HG02970 (cell line): ENCODE data around the gene SLC38A2.
"Not testable (repeated sequence)": the region's sequence is repeated elsewhere in the genome, so short reads cannot be mapped to it uniquely, and the experiment has no call there.

Experiments
- ATAC-seq: cut with Tn5 transposase; IDR thresholded peaks from one replicate; pipeline ENCODE4 v1.9.1; 2021; ENCODE audit warnings: mild to moderate bottlenecking, moderate library complexity, moderate number of reproducible peaks; ENCODE audit not compliant: unreplicated experiment, low FRiP score

The SLC38A2 gene

GRCh38 chr12:46372544-46373300 is at the start of gene SLC38A2:
Gene SLC38A2, minus strand, starts transcription at chr12:46372773. Its CDS starts 1,480 bp downstream, at chr12:46371293.
- ATAC-seq = peak; percentile 87

GRCh38 chr12:46419675-46420074 is 47.1 kb upstream of the SLC38A2 start:
- no peak for ATAC-seq

DNA sequence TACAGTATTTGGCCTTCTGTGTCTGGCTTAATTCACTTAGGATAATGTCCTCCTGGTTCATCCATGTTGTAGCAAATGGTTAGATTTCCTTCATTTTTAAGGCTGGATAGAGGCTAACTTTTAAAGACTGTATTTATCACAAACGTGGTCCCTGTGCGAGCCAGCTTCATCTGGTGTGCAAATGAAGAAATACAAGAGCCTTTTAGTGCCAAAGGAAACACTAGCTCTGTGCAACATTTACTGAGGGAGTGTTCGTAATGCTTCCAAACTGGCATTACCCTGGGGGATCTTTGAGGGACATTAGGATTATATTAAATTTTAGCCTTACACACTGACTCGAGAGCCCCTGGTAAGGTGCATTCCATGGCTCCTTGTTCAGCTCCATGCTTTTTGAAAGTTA is 43.0 kb upstream of the SLC38A2 start:
- no peak for ATAC-seq

DNA sequence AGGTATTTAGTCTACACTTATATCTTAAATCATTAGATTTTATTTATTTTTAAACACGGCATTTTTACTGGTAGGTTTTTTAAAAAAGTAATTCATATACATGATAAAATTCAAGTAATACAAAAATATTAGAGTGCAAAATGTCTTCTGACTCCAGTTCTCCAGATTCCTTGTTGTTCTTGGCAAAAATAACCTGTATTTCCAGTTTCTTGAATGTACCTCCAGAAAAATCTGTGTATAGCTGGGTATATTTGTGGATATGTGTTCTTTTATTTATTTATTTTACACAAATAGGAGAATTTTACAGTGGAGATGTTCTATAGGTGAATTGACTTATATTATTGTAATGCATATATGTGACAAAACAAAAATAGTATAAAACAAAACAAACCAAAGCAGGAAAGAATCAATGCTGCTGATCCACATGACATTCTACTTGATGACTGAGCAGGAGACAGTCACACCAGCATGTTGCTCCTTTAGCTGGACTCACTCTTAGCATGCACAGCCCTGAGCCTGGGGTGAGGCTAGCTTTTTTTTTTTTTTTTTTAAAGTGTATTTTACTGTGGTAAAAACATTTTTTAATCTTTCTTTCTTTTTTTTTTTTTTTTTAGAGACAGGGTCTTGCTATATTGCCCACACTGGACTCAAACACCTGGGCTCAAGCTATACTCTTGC is 42.2 kb upstream of the SLC38A2 start:
- ATAC-seq = no peak

DNA sequence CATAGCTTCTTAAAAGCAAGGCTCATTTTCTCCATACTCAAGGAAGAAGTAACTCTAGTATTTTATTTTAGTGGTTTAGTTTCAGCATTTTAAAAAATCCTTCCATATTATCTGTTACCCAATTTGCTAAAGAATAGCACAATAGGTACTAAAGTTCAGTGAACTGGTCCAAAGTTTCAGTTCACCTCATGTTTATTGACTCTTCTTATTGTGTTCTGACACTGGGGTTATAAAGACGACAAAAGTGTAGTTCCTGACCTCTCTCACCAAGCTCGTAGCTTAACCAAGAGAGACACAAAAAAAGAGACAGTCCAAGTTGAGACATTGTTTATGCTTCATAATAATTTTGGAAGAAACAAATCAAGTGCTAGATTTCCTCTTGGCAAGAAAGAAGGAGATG is 40.8 kb upstream of the SLC38A2 start:
- no peak for ATAC-seq

DNA sequence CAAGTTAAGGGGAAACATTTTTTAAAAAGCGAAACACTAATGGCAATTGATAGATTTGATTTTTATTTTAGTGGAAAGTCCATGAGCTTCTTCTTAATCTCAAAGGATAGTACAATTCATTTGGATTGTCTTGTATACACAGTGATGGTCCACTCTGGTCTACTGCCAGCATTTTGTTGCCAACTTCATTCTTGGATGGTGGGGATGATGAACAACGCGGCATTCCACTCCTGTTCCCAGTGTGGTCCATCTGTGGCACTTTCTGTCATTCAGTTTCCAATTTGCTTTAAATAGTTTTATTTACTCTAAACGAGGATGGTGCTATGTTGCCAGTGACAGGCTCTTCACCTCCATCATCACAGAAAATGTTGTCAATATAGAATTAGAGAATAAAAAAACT is 40.3 kb upstream of the SLC38A2 start:
- ATAC-seq = no peak

- ATAC-seq = no peak
These were observed 37.9 kb upstream of the SLC38A2 start for GRCh38 chr12:46410495-46410894.

DNA sequence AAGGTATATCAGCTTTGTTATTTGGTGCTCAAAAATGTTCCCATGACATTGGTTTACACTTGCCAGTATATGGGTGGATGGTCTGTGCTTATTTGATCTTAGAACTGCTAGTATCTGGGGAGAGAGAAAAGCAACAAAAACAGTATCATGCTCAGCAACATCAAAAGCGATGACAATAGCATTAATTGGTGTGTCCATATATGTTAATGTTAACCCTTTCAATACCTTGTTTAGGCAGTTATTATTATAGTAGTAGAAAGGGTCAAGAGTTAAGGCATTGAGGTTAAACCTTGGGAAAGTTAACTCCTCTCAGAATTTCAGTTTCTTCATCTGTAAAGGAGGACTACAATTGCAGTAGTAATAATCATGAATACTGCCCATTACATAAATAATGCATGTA is 37.4 kb upstream of the SLC38A2 start:
- ATAC-seq = no peak

- no peak for ATAC-seq
These were observed 36.8 kb upstream of the SLC38A2 start for GRCh38 chr12:46409342-46409741.

GRCh38 chr12:46408441-46408840 is 35.9 kb upstream of the SLC38A2 start:
- ATAC-seq = no peak

DNA sequence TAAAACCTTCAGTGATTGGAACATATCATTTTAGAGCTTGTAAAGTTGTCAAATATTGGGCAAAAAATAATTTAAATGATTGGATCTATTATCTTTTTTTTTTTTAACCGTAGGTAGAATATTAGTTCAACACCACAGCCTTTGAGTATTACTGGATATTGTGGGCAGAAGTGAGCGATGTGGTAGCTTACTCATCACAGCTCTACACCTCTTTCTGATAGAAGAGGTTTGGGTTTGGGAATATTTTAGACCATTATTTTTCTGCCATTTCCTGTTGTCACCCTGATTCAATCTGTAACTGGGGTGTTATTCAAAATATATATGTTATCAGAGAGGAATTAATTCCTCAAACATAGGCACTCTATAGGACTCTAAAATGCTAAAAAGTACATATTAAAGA is 34.8 kb upstream of the SLC38A2 start:
- ATAC-seq = no peak

GRCh38 chr12:46406352-46407027 is 33.9 kb upstream of the SLC38A2 start:
- ATAC-seq = no peak

DNA sequence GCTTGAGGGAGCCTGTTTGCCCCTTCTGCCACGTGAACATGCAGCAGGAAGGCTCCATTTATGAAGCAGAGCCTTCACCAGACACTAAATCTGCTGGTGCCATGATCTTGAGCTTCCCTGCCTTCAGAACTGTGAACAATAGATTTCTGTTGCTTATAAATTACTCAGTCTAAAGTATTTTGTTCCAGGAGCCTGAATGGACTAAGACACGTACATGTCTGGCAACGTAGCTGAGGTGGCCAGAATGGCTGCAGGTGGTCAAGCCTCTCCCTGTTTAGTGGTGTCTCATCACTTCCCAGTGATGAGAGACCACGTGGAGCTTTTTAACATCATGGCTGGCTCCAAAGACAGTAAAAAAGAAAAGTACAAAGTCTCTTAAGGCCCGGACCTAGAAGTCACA is 32.2 kb upstream of the SLC38A2 start:
- ATAC-seq = no peak

DNA sequence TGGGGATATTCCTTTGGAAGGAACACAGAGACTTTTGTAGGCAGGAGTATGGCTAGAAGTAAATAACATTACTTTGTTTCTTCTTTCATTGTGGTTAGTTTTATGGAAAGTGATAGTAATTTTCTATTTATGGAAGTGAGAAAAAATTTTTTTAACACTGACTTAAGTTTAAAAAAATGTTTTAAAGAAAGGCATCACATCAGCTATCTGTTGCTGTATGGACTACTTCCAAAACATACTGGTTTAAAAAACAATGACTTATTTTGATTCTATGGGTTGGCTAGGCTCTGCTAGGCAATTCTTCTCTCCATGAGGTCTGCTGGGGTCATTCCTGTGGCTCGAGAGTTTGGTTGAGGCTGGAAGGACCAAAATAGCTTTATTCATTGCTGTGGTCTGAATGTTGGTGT is 31.7 kb upstream of the SLC38A2 start:
- no peak for ATAC-seq

- no peak for ATAC-seq
These were observed 31.1 kb upstream of the SLC38A2 start for GRCh38 chr12:46403719-46404070.

DNA sequence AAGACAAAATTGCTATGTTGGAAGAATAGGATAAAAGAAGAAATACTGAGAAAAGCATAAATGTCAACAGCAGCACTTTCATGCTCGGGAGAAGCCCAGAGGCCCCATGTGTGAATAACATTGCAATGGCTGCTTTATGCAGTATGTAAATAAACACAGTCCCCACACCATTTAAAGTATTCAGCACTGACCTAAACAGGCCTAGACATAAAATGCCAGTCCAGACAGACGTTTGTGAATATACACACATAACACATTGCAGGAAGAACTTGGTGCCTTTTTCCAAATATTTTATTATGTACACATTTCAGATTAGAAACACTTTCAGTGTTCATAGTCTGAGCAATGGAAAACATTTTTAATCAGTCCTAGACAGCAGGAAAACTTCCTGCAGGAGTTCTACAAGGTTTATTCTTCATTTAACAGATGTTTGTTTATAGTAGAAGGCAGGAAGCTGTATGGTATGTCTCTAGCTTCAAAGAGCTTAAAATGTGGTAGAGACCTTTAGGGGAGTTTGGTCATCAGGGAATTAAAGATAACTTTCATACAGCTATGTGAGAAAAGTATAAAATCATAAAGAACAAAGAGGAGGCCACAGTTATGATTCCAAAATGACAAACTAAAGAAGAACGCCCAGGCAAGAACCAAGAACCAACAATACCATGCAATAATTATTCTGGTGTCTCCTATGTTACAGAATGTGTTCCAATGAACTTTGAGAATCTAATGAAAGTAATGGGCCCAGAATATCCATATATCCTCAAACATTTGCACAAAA is 30.6 kb upstream of the SLC38A2 start:
- no peak for ATAC-seq

- no peak for ATAC-seq
These were observed 29.9 kb upstream of the SLC38A2 start for GRCh38 chr12:46402451-46402850.

GRCh38 chr12:46401662-46402061 is 29.1 kb upstream of the SLC38A2 start:
- no peak for ATAC-seq

DNA sequence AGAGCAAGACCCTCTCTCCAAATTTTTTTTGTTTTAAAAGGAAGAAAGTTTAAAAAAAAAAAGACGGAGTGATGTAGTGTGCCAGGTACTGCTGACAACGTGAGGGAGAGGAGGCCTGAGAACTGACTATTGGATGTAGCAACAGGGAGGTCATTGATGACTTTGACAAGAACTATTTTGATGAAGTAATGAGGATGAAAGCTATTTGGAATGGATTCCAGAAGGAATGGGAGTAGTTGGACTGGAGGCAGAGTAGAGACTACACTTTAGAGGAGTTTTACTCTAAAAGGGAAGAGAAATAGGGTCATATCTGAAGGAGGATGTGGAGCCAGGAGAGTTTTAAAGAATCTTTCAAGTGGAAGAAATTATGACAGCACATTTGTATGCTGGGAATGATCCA is 27.8 kb upstream of the SLC38A2 start:
- ATAC-seq = no peak

GRCh38 chr12:46399461-46400248 is 27.1 kb upstream of the SLC38A2 start:
- ATAC-seq = not testable (repeated sequence)
